Neural progenitor cell (in vitro differentiated cells): ENCODE results near the gene TRIM3.

Experiments
- EZH2 ChIP-seq: fragments of 200-600 bp; sonication (generic); IDR thresholded peaks from 2 replicates; pipeline ENCODE4 v1.6.1; 2017; ENCODE audit warnings: antibody characterized with exemption, mild to moderate bottlenecking, moderate library complexity
- EZH2phosphoT487 ChIP-seq: fragments of 200-600 bp; sonication (generic); IDR thresholded peaks from 2 replicates; pipeline ENCODE4 v1.6.1; 2017; ENCODE audit warnings: antibody characterized with exemption
- TF ChIP-seq, protein P1 (sequence below): fragments of 200-600 bp; sonication (generic); IDR thresholded peaks from 2 replicates; pipeline ENCODE4 v1.5.1; 2017; ENCODE audit warnings: antibody characterized with exemption, mild to moderate bottlenecking

- TF ChIP-seq EZH2 (no peak), EZH2phosphoT487 (no peak)
- TF ChIP-seq, protein P1, sequence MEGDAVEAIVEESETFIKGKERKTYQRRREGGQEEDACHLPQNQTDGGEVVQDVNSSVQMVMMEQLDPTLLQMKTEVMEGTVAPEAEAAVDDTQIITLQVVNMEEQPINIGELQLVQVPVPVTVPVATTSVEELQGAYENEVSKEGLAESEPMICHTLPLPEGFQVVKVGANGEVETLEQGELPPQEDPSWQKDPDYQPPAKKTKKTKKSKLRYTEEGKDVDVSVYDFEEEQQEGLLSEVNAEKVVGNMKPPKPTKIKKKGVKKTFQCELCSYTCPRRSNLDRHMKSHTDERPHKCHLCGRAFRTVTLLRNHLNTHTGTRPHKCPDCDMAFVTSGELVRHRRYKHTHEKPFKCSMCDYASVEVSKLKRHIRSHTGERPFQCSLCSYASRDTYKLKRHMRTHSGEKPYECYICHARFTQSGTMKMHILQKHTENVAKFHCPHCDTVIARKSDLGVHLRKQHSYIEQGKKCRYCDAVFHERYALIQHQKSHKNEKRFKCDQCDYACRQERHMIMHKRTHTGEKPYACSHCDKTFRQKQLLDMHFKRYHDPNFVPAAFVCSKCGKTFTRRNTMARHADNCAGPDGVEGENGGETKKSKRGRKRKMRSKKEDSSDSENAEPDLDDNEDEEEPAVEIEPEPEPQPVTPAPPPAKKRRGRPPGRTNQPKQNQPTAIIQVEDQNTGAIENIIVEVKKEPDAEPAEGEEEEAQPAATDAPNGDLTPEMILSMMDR: no peak
Observed at GRCh38 chr11:6485661-6486060, 11.9 kb upstream of the TRIM3 start.
